KOPT-K1 (cell line): ENCODE data around the gene C10orf67.

Source experiments
- H3K27ac ChIP-seq: fragments of 200-600 bp; sonication (generic); 2 replicates; pipeline ENCODE4 v1.5.1; 2016; ENCODE audit warnings: antibody characterized with exemption, mild to moderate bottlenecking, low read depth, low read length; ENCODE audit not compliant: poor library complexity, severe bottlenecking
- H3K36me3 ChIP-seq: fragments of 200-600 bp; sonication (generic); 2 replicates; pipeline ENCODE4 v1.5.1; 2017; ENCODE audit warnings: antibody characterized with exemption, mild to moderate bottlenecking, low read length, moderate library complexity; ENCODE audit not compliant: insufficient read depth
- H3K9me3 ChIP-seq: fragments of 200-600 bp; sonication (generic); 2 replicates; pipeline ENCODE4 v1.5.1; 2017; ENCODE audit warnings: antibody characterized with exemption, low read length, mild to moderate bottlenecking; ENCODE audit not compliant: insufficient read depth, poor library complexity, severe bottlenecking

The C10orf67 gene

GRCh38 chr10:23205972-23206642 is 138.5 kb downstream of the C10orf67 start:
- no peaks in the 10 kb centered on the region for H3K9me3 ChIP-seq
- no peak overlapping the region for H3K27ac ChIP-seq
- no peaks in the 10 kb centered on the region for H3K36me3 ChIP-seq

GRCh38 chr10:23204773-23205172 is 139.8 kb downstream of the C10orf67 start:
- no peaks in the 10 kb centered on the region for H3K9me3 ChIP-seq
- no peaks in the 10 kb centered on the region for H3K36me3 ChIP-seq
- H3K27ac ChIP-seq = no peak overlapping the region

- peaks cover 5% of the 10 kb centered on the region for H3K9me3 ChIP-seq
- no peak overlapping the region for H3K27ac ChIP-seq
- no peaks in the 10 kb centered on the region for H3K36me3 ChIP-seq
Observed at GRCh38 chr10:23203369-23204325, 140.9 kb downstream of the C10orf67 start.

- no peaks in the 10 kb centered on the region for H3K36me3 ChIP-seq
- peaks cover 5% of the 10 kb centered on the region for H3K9me3 ChIP-seq
- H3K27ac ChIP-seq = no peak overlapping the region
Observed at GRCh38 chr10:23202779-23203178, 141.8 kb downstream of the C10orf67 start.

GRCh38 chr10:23201837-23202236 is 142.8 kb downstream of the C10orf67 start:
- H3K36me3 ChIP-seq = no peaks in the 10 kb centered on the region
- H3K9me3 ChIP-seq = peaks cover 5% of the 10 kb centered on the region
- no peak overlapping the region for H3K27ac ChIP-seq

- peaks cover 5% of the 10 kb centered on the region for H3K9me3 ChIP-seq
- no peaks in the 10 kb centered on the region for H3K36me3 ChIP-seq
- H3K27ac ChIP-seq = no peak overlapping the region
Observed at GRCh38 chr10:23200997-23201652, 143.5 kb downstream of the C10orf67 start.

- no peak overlapping the region for H3K27ac ChIP-seq
- H3K36me3 ChIP-seq = no peaks in the 10 kb centered on the region
- H3K9me3 ChIP-seq = peaks cover 5% of the 10 kb centered on the region
Observed at GRCh38 chr10:23200586-23200985, 144.0 kb downstream of the C10orf67 start.

- H3K27ac ChIP-seq = no peak overlapping the region
- peaks cover 5% of the 10 kb centered on the region for H3K9me3 ChIP-seq
- H3K36me3 ChIP-seq = no peaks in the 10 kb centered on the region
Observed at GRCh38 chr10:23199768-23200511, 144.7 kb downstream of the C10orf67 start.

GRCh38 chr10:23198940-23199767 is 145.4 kb downstream of the C10orf67 start:
- H3K9me3 ChIP-seq = peaks cover 5% of the 10 kb centered on the region
- no peak overlapping the region for H3K27ac ChIP-seq
- H3K36me3 ChIP-seq = no peaks in the 10 kb centered on the region

GRCh38 chr10:23198610-23198939 is 146.0 kb downstream of the C10orf67 start:
- H3K36me3 ChIP-seq = no peaks in the 10 kb centered on the region

GRCh38 chr10:23197416-23197861 is 147.2 kb downstream of the C10orf67 start:
- peaks cover 5% of the 10 kb centered on the region for H3K9me3 ChIP-seq
- no peaks in the 10 kb centered on the region for H3K36me3 ChIP-seq

More at GRCh38 chr10:23198610-23198939, 146.0 kb downstream of the C10orf67 start:
- H3K9me3 ChIP-seq = peaks cover 5% of the 10 kb centered on the region
- no peak overlapping the region for H3K27ac ChIP-seq

GRCh38 chr10:23196915-23197314 is 147.7 kb downstream of the C10orf67 start:
- Histone ChIP-seq H3K9me3 (peaks cover 5% of the 10 kb centered on the region), H3K27ac (no peak overlapping the region), H3K36me3 (no peaks in the 10 kb centered on the region)

More at GRCh38 chr10:23197416-23197861, 147.2 kb downstream of the C10orf67 start:
- no peak overlapping the region for H3K27ac ChIP-seq

- H3K9me3 ChIP-seq = peaks cover 5% of the 10 kb centered on the region
- no peak overlapping the region for H3K27ac ChIP-seq
- H3K36me3 ChIP-seq = no peaks in the 10 kb centered on the region
Observed at GRCh38 chr10:23195846-23196600, 148.6 kb downstream of the C10orf67 start.
